ENCODE measurements around the gene KIRREL3.

DNA sequence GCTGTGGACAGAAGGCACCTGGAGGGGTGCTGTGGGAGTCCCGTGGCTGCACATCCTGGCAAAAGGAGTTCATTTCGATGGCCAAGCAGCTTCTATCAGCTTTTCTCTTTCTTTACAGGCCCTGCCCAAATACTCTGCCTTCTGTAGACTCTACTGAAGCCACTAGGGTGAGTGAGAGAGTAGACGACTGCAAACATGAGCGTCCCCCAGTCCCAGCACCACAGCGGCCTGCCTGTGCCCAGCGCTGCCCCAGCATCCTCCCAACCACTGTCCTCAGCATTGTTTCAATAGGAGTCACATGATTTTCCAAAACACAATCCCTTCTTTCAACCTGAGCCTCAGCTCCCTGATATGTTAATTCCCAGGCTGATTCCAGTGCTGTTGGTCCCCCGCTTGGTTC, 110.0 kb downstream of the KIRREL3 start:
- TF ChIP-seq POLR2AphosphoS5 (IDR thresholded peaks at IDR 0.05; ENCODE audit: borderline replicate concordance, low read depth, low read length), result no peak
- no peak for TF ChIP-seq EZH2 (IDR thresholded peaks at IDR 0.05)

Measured in SK-N-MC (cell line).